ENCODE results near the gene HDC.

DNA sequence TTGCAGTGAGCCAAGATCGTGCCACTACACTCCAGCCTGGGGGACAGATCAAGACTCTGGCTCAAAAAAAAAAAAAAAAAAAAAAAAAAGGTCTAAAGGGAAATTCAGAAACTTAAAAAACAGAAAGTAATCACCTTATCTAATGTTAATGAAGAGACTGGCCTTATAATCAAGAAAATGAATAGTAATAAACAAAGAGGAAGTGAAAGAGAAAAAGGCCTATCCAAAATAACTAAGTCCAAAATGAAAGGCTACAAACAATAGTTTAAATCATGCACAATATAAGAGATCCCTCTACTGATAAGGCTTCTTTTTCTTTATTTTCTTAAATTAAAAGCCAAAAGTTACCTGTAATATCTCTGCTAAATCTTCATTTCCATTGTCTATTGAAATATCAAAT is 37.1 kb upstream of the HDC start:
- TF ChIP-seq, protein P1, sequence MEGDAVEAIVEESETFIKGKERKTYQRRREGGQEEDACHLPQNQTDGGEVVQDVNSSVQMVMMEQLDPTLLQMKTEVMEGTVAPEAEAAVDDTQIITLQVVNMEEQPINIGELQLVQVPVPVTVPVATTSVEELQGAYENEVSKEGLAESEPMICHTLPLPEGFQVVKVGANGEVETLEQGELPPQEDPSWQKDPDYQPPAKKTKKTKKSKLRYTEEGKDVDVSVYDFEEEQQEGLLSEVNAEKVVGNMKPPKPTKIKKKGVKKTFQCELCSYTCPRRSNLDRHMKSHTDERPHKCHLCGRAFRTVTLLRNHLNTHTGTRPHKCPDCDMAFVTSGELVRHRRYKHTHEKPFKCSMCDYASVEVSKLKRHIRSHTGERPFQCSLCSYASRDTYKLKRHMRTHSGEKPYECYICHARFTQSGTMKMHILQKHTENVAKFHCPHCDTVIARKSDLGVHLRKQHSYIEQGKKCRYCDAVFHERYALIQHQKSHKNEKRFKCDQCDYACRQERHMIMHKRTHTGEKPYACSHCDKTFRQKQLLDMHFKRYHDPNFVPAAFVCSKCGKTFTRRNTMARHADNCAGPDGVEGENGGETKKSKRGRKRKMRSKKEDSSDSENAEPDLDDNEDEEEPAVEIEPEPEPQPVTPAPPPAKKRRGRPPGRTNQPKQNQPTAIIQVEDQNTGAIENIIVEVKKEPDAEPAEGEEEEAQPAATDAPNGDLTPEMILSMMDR (IDR thresholded peaks at IDR 0.05; ENCODE audit: borderline replicate concordance, extremely low read depth, low read length, poor library complexity, severe bottlenecking), result no peak
- TF ChIP-seq EZH2 (IDR thresholded peaks at IDR 0.05; ENCODE audit: borderline replicate concordance, low read depth, low read length, severe bottlenecking), result no peak
